ENCODE data around the gene ICE2.

The ICE2 gene

DNA sequence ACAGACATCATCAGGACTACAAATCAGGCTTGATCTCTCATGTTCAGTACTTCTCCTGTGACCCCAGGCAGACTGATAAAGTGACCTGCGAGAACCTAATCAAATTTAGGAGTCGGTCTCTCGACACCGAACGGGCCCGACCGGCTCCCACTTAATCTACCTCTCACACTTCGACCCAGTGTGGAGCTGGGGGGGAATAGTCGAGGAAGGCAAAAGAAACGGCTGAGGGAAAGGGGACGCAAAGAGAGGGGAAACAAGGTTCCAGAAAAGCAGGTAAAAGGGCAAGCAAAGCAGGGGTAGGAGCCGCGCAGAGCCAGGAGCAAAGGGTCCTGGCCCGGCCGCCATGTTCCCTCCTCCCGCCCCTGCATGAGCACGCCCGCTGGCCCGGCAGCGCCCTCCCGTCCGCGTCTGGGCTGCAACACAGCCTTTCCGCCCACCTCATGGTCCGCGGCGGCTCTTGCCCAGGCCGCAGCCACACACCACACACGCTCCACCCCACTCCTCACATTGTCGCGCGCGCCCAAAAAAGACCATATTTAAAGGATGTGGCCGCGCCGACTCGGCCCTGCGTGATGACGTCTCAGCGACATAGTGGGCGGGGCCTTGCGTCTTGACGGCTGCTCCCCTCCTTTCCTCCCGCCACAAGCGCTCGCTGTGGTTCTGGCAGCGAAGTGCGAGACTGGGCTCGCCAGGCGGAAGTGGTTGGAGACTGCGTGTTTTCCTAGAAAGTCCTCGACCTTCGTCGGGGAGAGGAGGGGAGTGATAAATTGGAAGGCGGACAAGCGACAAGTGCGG lies at the start of gene ICE2:
Gene ICE2 (minus strand): TSS at position 577 of the 795 bp plus-strand sequence. CDS start 1,165 bp downstream, outside the sequence.
- DNase-seq (ENCODE audit: extremely low spot score) = peak; percentile 86
- TF ChIP-seq NFRKB (IDR thresholded peaks at IDR 0.05) (no peak), FOXA1 (IDR thresholded peaks at IDR 0.05) (no peak), PKNOX1 (IDR thresholded peaks at IDR 0.05) (peak; percentile 40; the same call in 1 of the 2 replicates), TARDBP (IDR thresholded peaks at IDR 0.05) (0 out of 2 replicates have a peak, but pooled peaks have one; percentile 61), ELF4 (IDR thresholded peaks at IDR 0.05) (peak; percentile 64), HDGF (IDR thresholded peaks at IDR 0.05; ENCODE audit: borderline replicate concordance) (peak; percentile 58; the same call in 1 of the 2 replicates), L3MBTL2 (conservative IDR thresholded peaks at IDR 0.05) (peak; percentile 91)
- CTCF ChIA-PET = no interaction called here
- POLR2A ChIA-PET = interaction anchor here (0.7 kb wide), 1 partner anchor 42 kb away, joined by 3 read pairs; no protein-coding TSS in a partner anchor

GRCh38 chr15:60528530-60528929 lies 49.6 kb upstream of the ICE2 start:
- ChIA-PET CTCF (interaction anchor here (1.2 kb wide), 1 partner anchor 8 kb away, joined by 3 read pairs; no protein-coding TSS in a partner anchor), POLR2A (no interaction called here)
- TF ChIP-seq HDGF (IDR thresholded peaks at IDR 0.05; ENCODE audit: borderline replicate concordance) (no peak), SP1 (IDR thresholded peaks at IDR 0.05) (no peak), TARDBP (IDR thresholded peaks at IDR 0.05) (no peak), BHLHE40 (IDR thresholded peaks at IDR 0.05; ENCODE audit: borderline replicate concordance) (no peak), CTBP1 (IDR thresholded peaks at IDR 0.05; ENCODE audit: borderline replicate concordance) (no peak), FOXM1 (IDR thresholded peaks at IDR 0.05; ENCODE audit: borderline replicate concordance) (no peak), ZNF384 (IDR thresholded peaks at IDR 0.05) (no peak), LEF1 (IDR thresholded peaks at IDR 0.05; ENCODE audit: borderline replicate concordance) (no peak), NFRKB (IDR thresholded peaks at IDR 0.05) (no peak), FOXK2 (IDR thresholded peaks at IDR 0.05) (no peak), SUZ12 (IDR thresholded peaks at IDR 0.05) (no peak), L3MBTL2 (conservative IDR thresholded peaks at IDR 0.05) (no peak), PKNOX1 (IDR thresholded peaks at IDR 0.05) (no peak)
- DNase-seq (ENCODE audit: extremely low spot score) = no peak

GRCh38 chr15:60527456-60527855 lies 48.5 kb upstream of the ICE2 start:
- CTCF ChIA-PET = interaction anchor here (0.6 to 0.7 kb wide), 2 partner anchors 490 to 1544 kb away, joined by 3 read pairs; no protein-coding TSS in a partner anchor
- TF ChIP-seq LEF1 (IDR thresholded peaks at IDR 0.05; ENCODE audit: borderline replicate concordance) (no peak), PKNOX1 (IDR thresholded peaks at IDR 0.05) (no peak), FOXK2 (IDR thresholded peaks at IDR 0.05) (no peak), ARNT (IDR thresholded peaks at IDR 0.05) (no peak), FOXM1 (IDR thresholded peaks at IDR 0.05; ENCODE audit: borderline replicate concordance) (no peak), CTBP1 (IDR thresholded peaks at IDR 0.05; ENCODE audit: borderline replicate concordance) (no peak)
- DNase-seq (ENCODE audit: extremely low spot score) = no peak
- POLR2A ChIA-PET = no interaction called here

DNA sequence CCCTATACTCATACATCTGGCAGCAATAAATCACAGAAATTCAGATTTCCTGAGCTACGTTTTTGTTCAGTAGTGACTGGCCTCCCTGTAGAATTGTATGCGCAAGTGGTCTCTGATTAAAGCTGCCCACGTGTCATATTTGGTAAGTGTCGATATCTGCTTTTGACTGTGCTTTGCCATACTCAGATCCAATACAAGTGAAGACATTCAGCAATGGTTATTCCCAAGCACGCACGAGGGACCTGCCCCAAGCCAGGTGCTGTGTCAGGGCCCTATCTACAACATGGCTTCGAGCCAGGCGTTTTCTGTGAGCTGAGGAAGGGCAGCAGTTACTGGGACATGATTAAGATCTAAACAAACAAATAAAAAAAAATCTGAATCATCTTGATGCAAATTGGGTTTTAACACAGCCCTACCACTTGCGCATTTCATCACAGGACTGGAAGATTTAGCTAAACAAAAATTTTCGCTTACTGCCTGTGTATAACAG lies 47.2 kb upstream of the ICE2 start:
- no peak for TF ChIP-seq TARDBP (IDR thresholded peaks at IDR 0.05)
- ChIA-PET POLR2A (no interaction called here), CTCF (interaction anchor here (0.7 kb wide), 1 partner anchor 272 kb away, joined by 3 read pairs; no protein-coding TSS in a partner anchor)
- DNase-seq (ENCODE audit: extremely low spot score) = no peak

- ChIA-PET CTCF (no interaction called here), POLR2A (no interaction called here)
- DNase-seq (ENCODE audit: extremely low spot score) = no peak
- TF ChIP-seq SP1 (IDR thresholded peaks at IDR 0.05) (no peak), CTBP1 (IDR thresholded peaks at IDR 0.05; ENCODE audit: borderline replicate concordance) (no peak), ELF4 (IDR thresholded peaks at IDR 0.05) (no peak), TARDBP (IDR thresholded peaks at IDR 0.05) (no peak), ARNT (IDR thresholded peaks at IDR 0.05) (no peak), HDGF (IDR thresholded peaks at IDR 0.05; ENCODE audit: borderline replicate concordance) (no peak), LEF1 (IDR thresholded peaks at IDR 0.05; ENCODE audit: borderline replicate concordance) (no peak), SUZ12 (IDR thresholded peaks at IDR 0.05) (no peak), NFRKB (IDR thresholded peaks at IDR 0.05) (no peak), FOXK2 (IDR thresholded peaks at IDR 0.05) (no peak), L3MBTL2 (conservative IDR thresholded peaks at IDR 0.05) (no peak), ZNF384 (IDR thresholded peaks at IDR 0.05) (no peak), PKNOX1 (IDR thresholded peaks at IDR 0.05) (no peak)
Observed at GRCh38 chr15:60525341-60526039, 46.5 kb upstream of the ICE2 start.

All from HEK293T (cell line).